Esophagus muscularis mucosa (tissue), 4 donors: ENCODE results near the gene MNT.

Source experiments
- CTCF ChIP-seq, 3 experiments: fragments of 200-600 bp in 2 of 3; fragments of 450-650 bp in 1 of 3; sonication (generic) in 2 of 3; IDR thresholded peaks; one replicate each; pipeline ENCODE4 v1.5.1; 2017 to 2019; ENCODE audit warnings: antibody characterized with exemption in 3 of 3, mild to moderate bottlenecking in 2 of 3, moderate library complexity in 1 of 3
- EP300 ChIP-seq: sonication (generic); formaldehyde crosslinking; IDR thresholded peaks from one replicate; pipeline ENCODE4 v1.6.1; 2017; ENCODE audit warnings: antibody characterized with exemption
- POLR2A ChIP-seq: fragments of 450-650 bp; IDR thresholded peaks from one replicate; pipeline ENCODE4 v1.6.1; 2017; ENCODE audit warnings: antibody characterized with exemption, moderate library complexity, mild to moderate bottlenecking, low read depth

- TF ChIP-seq POLR2A (peak; percentile 84), EP300 (peak; percentile 52), CTCF (IDR thresholded peaks at IDR 0.05) (peak in 1 of 3 experiments; percentile 10)
Measured at GRCh38 chr17:2396568-2397246, 4.2 kb downstream of the MNT start.
